IMR-90 (cell line): ENCODE data around the gene NT5M. TPM values are rescaled to one million over a fixed set of nuclear protein-coding genes. Genes with fewer than 3 reads are reported as not detected.

Experiments used
- ATAC-seq: fragments of 200-7000 bp; cut with Tn5 transposase; 2 replicates; pipeline ENCODE4 v1.9.1; 2020; ENCODE audit warnings: low read depth, mild to moderate bottlenecking, moderate library complexity
- BruUV-seq: library from RNA; stranded (reverse); fragments of 400-500 nt; replicated peaks from 2 replicates; lab custom pipeline; 2021; lab: Mats Ljungman, UMichigan
- CTCF ChIA-PET: fragments of 300-600 bp; formaldehyde crosslinking; extraction: SDS; loops from one replicate; lab custom pipeline; 2021; ENCODE audit warnings: antibody characterized with exemption; lab: Yijun Ruan, JAX
- POLR2A ChIA-PET: fragments of 300-600 bp; sonication (Branson Sonifier 250); formaldehyde crosslinking; loops from one replicate; lab custom pipeline; 2022; ENCODE audit warnings: antibody characterized with exemption; ENCODE audit not compliant: unreplicated experiment; lab: Charles Lee
- DNase-seq: peaks from one replicate; pipeline ENCODE4 v3.0.0; 2013
- H2AFZ ChIP-seq: replicated peaks from 2 replicates; pipeline ENCODE3; 2013; ENCODE audit warnings: low read length, mild to moderate bottlenecking; ENCODE audit not compliant: poor library complexity
- H2AK5ac ChIP-seq: 2 replicates; pipeline ENCODE4 v1.6.1; 2013; ENCODE audit warnings: low read depth, low read length, inconsistent platforms
- H2AK9ac ChIP-seq: replicated peaks from 2 replicates; pipeline ENCODE3; 2013; ENCODE audit warnings: mild to moderate bottlenecking, low read depth, low read length, moderate library complexity; ENCODE audit not compliant: poor library complexity
- H2BK120ac ChIP-seq: 2 replicates; pipeline ENCODE4 v1.6.1; 2013; ENCODE audit warnings: low read depth, low read length, inconsistent platforms
- H2BK15ac ChIP-seq: 3 replicates; pipeline ENCODE4 v1.6.1; 2013; ENCODE audit warnings: low read depth, low read length, inconsistent platforms
- H2BK20ac ChIP-seq: 2 replicates; pipeline ENCODE4 v1.6.1; 2013; ENCODE audit warnings: low read depth, mild to moderate bottlenecking, inconsistent platforms, low read length, moderate library complexity
- H2BK5ac ChIP-seq: 2 replicates; pipeline ENCODE4 v1.6.1; 2013; ENCODE audit warnings: mild to moderate bottlenecking, low read depth, low read length, inconsistent platforms; ENCODE audit not compliant: poor library complexity, severe bottlenecking
- H3K14ac ChIP-seq: replicated peaks from 2 replicates; pipeline ENCODE4 v1.6.1; 2013; ENCODE audit warnings: low read depth, low read length, inconsistent platforms
- H3K18ac ChIP-seq: 2 replicates; pipeline ENCODE4 v1.6.1; 2013; ENCODE audit warnings: low read depth, low read length, control low read depth
- H3K23ac ChIP-seq: 2 replicates; pipeline ENCODE4 v1.6.1; 2013; ENCODE audit warnings: low read depth, low read length, inconsistent platforms
- H3K27ac ChIP-seq: 2 replicates; pipeline ENCODE4 v1.5.1; 2013; ENCODE audit warnings: mild to moderate bottlenecking, control low read depth, low read length; ENCODE audit not compliant: insufficient read depth
- H3K27me3 ChIP-seq: 2 replicates; pipeline ENCODE4 v1.6.1; 2013; ENCODE audit warnings: low read length; ENCODE audit not compliant: control insufficient read depth, insufficient read depth
- H3K36me3 ChIP-seq: 2 replicates; pipeline ENCODE4 v1.6.1; 2013; ENCODE audit warnings: low read length, mixed read lengths; ENCODE audit not compliant: control insufficient read depth, insufficient read depth
- H3K4ac ChIP-seq: 2 replicates; pipeline ENCODE4 v1.6.1; 2013; ENCODE audit warnings: low read depth, low read length, inconsistent platforms
- H3K4me1 ChIP-seq: 2 replicates; pipeline ENCODE4 v1.6.1; 2013; ENCODE audit warnings: low read length, mixed read lengths; ENCODE audit not compliant: control insufficient read depth, insufficient read depth
- H3K4me2 ChIP-seq: 2 replicates; pipeline ENCODE4 v1.6.1; 2013; ENCODE audit warnings: low read depth, mild to moderate bottlenecking, control low read depth, low read length, moderate library complexity
- H3K4me3 ChIP-seq: 2 replicates; pipeline ENCODE4 v1.5.1; 2013; ENCODE audit warnings: low read depth, mild to moderate bottlenecking, control low read depth, low read length, moderate library complexity; ENCODE audit not compliant: insufficient read depth
- H3K56ac ChIP-seq: 2 replicates; pipeline ENCODE4 v1.6.1; 2013; ENCODE audit warnings: low read length, inconsistent platforms; ENCODE audit not compliant: insufficient read depth; ENCODE audit errors: extremely low read depth
- H3K79me1 ChIP-seq, 2 experiments: 2 replicates each; pipeline ENCODE4 v1.6.1; 2013; ENCODE audit warnings: low read length in 2 of 2, inconsistent platforms in 1 of 2, low read depth in 1 of 2
- H3K9ac ChIP-seq: 2 replicates; pipeline ENCODE4 v1.6.1; 2013; ENCODE audit warnings: low read depth, low read length, control low read depth
- H3K9me1 ChIP-seq: 2 replicates; pipeline ENCODE4 v1.6.1; 2013; ENCODE audit warnings: low read length, inconsistent platforms; ENCODE audit not compliant: insufficient read depth
- H3K9me3 ChIP-seq: 2 replicates; pipeline ENCODE4 v1.6.1; 2013; ENCODE audit warnings: low read length; ENCODE audit not compliant: control insufficient read depth, insufficient read depth
- H4K20me1 ChIP-seq: 2 replicates; pipeline ENCODE4 v1.6.1; 2013; ENCODE audit warnings: low read length, inconsistent platforms; ENCODE audit not compliant: insufficient read depth
- H4K5ac ChIP-seq: 2 replicates; pipeline ENCODE4 v1.6.1; 2013; ENCODE audit warnings: mild to moderate bottlenecking, low read depth, low read length, control low read depth
- H4K8ac ChIP-seq, 2 experiments: 2 replicates each; pipeline ENCODE4 v1.6.1; 2013; ENCODE audit warnings: low read depth in 2 of 2, low read length in 2 of 2, control low read depth in 1 of 2, inconsistent platforms in 1 of 2
- H4K91ac ChIP-seq: 2 replicates; pipeline ENCODE4 v1.6.1; 2013; ENCODE audit warnings: low read depth, low read length, inconsistent platforms; ENCODE audit not compliant: insufficient read depth
- MAFK ChIP-seq: IDR thresholded peaks from 2 replicates; pipeline ENCODE4 v1.6.1; 2012; ENCODE audit warnings: low read depth, low read length, improper control_type of control experiment
- WGBS, 2 experiments: methylation state at CpG; one replicate each; pipeline versions ENCODE4 v1.1.5 to v1.1.7; 2013; ENCODE audit warnings: missing lambda C conversion rate in 2 of 2; ENCODE audit not compliant: insufficient read length in 1 of 2; ENCODE audit errors: extremely low coverage in 2 of 2; 5-methylcytosine and 5-hydroxymethylcytosine counted together
- dilution Hi-C: fragments of 300-500 bp; cut with HindIII; formaldehyde crosslinking; loops from one replicate; pipeline ENCODE4 v1.14.3; 2018; ENCODE audit warnings: low sequenced_read_pairs; ENCODE audit not compliant: unreplicated experiment
- in situ Hi-C: fragments of 300-500 bp; cut with MboI; formaldehyde crosslinking; loops from 3 replicates; pipeline ENCODE4 v1.14.3; 2019; ENCODE audit warnings: low sequenced_read_pairs, inconsistent platforms, mixed read lengths
- intact Hi-C: fragments of 100-400 bp; cut with micrococcal nuclease; formaldehyde crosslinking; loops from 2 replicates; pipeline ENCODE4 v1.10.0; 2022
- polyA plus RNA-seq, 3 experiments: library from polyadenylated mRNA; depleted of rRNA; stranded (reverse); fragments of >200 nt; gene quantifications; 2 replicates each; pipeline ENCODE4 v1.2.3, GENCODE V29; 2012; ENCODE audit warnings: low replicate concordance in 1 of 3
- total RNA-seq: library from RNA; depleted of rRNA; stranded (reverse); fragments of >200 nt; gene quantifications from 2 replicates; pipeline ENCODE4 v1.2.3, GENCODE V29; 2012

Gene NT5M
- total and polyA plus RNA-seq, 2 of the 4 experiments (the other 2 are of a cell fraction) = 0.18 to 0.32 TPM

GRCh38 chr17:17347956-17348871 is 45.0 kb downstream of the NT5M start:
- H2AFZ ChIP-seq = no peak overlapping the region
- no peak overlapping the region for H3K56ac ChIP-seq
- no peak overlapping the region for H3K9ac ChIP-seq
- no peaks in the 10 kb centered on the region for H3K9me1 ChIP-seq
- no peak overlapping the region for H2BK120ac ChIP-seq
- no peak overlapping the region for H3K27ac ChIP-seq
- no peak overlapping the region for H2BK20ac ChIP-seq
- ChIA-PET POLR2A (no interaction called here), CTCF (interaction anchor here (0.6 kb wide), 1 partner anchor 427 kb away, joined by 3 read pairs; no protein-coding TSS in a partner anchor)
- H4K5ac ChIP-seq = no peak overlapping the region
- H3K9me3 ChIP-seq = no peaks in the 10 kb centered on the region
- no peak for TF ChIP-seq MAFK
- BruUV-seq = no TSS peak
- H3K23ac ChIP-seq = no peak overlapping the region
- H3K4me2 ChIP-seq = no peak overlapping the region
- no peak overlapping the region for H4K91ac ChIP-seq
- intact Hi-C loops = no loop called here
- dilution Hi-C loops = no loop called here
- H3K14ac ChIP-seq = no peak overlapping the region
- peaks cover 4% of the 10 kb centered on the region for H3K4me1 ChIP-seq
- no peak overlapping the region for H3K4ac ChIP-seq
- H2AK9ac ChIP-seq = no peak overlapping the region
- H3K27me3 ChIP-seq = peaks cover 8% of the 10 kb centered on the region; the same call in 1 of the 2 replicates
- H3K79me1 ChIP-seq = no peaks in the 10 kb centered on the region
- no peaks in the 10 kb centered on the region for H4K20me1 ChIP-seq
- no CpG with 5 or more reads among the region's 10 CpGs for WGBS, 2 experiments
- ATAC-seq (no peak), DNase-seq (no peak)
- H4K8ac ChIP-seq = no peak overlapping the region
- no peaks in the 10 kb centered on the region for H3K36me3 ChIP-seq
- no peak overlapping the region for H2BK15ac ChIP-seq
- in situ Hi-C loops = no loop called here
- no peak overlapping the region for H3K4me3 ChIP-seq
- H2BK5ac ChIP-seq = no peak overlapping the region
- no peak overlapping the region for H2AK5ac ChIP-seq
- no peak overlapping the region for H3K18ac ChIP-seq
